ENCODE results near the gene ACADL. TPM values are rescaled to one million over a fixed set of nuclear protein-coding genes. Genes with fewer than 3 reads are reported as not detected.
"Not testable (repeated sequence)": the region's sequence is repeated elsewhere in the genome, so short reads cannot be mapped to it uniquely, and the experiment has no call there.

Gene ACADL
- total RNA-seq, 1 donor from 2014 or later: 0.35 TPM

DNA sequence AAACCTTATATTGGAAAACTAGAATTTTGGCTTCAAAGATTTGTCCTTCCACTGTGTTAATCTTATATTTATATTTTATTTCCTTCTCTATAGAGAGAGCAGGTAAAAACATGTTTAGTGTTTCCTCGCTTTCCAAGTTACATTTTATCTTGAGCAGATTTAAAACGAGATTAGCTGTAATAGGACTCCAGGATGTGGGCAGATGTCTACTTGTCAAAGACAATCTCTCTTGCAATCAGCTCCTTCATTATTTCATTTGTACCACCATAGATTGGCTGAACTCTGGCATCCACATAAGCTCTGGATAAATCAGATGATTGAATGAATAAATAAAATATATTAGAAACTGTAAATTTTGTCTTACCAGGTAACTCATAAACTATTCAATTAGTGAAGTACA lies 36.5 kb downstream of the ACADL start:
- peaks cover 14% of the 10 kb centered on the region for H3K36me3 Mint-ChIP-seq (ENCODE audit: low read depth)
- H3K27ac Mint-ChIP-seq (ENCODE audit: unreplicated experiment): no peak overlapping the region
- no peaks in the 10 kb centered on the region for H3K4me1 Mint-ChIP-seq
- H3K9me3 Mint-ChIP-seq: peaks cover 23% of the 10 kb centered on the region
- DNase-seq (ENCODE audit: low read depth, low spot score): no peak
- no peak overlapping the region for H3K4me3 Mint-ChIP-seq
- TF ChIP-seq CTCF (conservative IDR thresholded peaks at IDR 0.05): no peak
- no peaks in the 10 kb centered on the region for H3K27me3 Mint-ChIP-seq (ENCODE audit: low read depth)

DNA sequence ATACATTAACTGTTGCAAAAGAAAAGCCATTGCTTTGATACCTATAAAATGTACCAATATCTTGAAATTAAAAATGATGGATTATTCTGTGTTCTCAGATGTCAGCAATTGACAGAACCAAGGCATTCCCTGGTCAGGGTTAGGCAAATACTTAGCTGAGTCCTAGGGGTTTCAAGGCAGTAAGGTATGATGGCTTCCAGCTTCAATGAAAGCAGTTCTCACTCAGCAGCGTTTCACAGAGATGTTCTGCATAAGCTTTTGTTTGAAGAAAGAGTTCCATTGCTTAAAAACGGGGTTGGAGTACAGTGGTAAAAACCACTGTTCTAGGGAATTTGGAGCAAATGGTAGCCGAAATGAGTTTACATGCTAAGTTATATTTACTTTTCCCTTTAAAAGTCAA lies 37.1 kb downstream of the ACADL start:
- Mint-ChIP-seq H3K4me3 (no peak overlapping the region), H3K36me3 (ENCODE audit: low read depth) (peaks cover 17% of the 10 kb centered on the region), H3K9me3 (peaks cover 26% of the 10 kb centered on the region), H3K4me1 (no peaks in the 10 kb centered on the region), H3K27me3 (ENCODE audit: low read depth) (no peaks in the 10 kb centered on the region), H3K27ac (ENCODE audit: unreplicated experiment) (no peak overlapping the region)
- no peak for DNase-seq (ENCODE audit: low read depth, low spot score)
- TF ChIP-seq CTCF (conservative IDR thresholded peaks at IDR 0.05): no peak

DNA sequence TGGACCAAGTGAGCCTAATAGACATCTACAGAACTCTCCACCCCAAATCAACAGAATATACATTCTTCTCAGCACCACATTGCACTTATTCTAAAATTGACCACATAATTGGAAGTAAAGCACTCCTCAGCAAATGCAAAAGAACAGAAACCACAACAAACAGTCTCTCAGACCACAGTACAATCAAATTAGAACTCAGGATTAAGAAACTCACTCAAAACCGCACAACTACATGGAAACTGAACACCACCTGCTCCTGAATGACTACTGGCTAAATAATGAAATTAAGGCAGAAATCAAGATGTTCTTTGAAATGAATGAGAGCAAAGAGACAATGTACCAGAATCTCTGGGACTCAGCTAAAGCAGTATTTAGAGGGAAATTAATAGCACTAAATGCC lies 41.3 kb downstream of the ACADL start:
- H3K4me3 Mint-ChIP-seq; H3K27me3 Mint-ChIP-seq (ENCODE audit: low read depth); DNase-seq (ENCODE audit: low read depth, low spot score); H3K27ac Mint-ChIP-seq (ENCODE audit: unreplicated experiment); H3K4me1 Mint-ChIP-seq: not testable (repeated sequence)
- peaks cover 27% of the 10 kb centered on the region for H3K9me3 Mint-ChIP-seq
- H3K36me3 Mint-ChIP-seq (ENCODE audit: low read depth): peaks cover 17% of the 10 kb centered on the region

DNA sequence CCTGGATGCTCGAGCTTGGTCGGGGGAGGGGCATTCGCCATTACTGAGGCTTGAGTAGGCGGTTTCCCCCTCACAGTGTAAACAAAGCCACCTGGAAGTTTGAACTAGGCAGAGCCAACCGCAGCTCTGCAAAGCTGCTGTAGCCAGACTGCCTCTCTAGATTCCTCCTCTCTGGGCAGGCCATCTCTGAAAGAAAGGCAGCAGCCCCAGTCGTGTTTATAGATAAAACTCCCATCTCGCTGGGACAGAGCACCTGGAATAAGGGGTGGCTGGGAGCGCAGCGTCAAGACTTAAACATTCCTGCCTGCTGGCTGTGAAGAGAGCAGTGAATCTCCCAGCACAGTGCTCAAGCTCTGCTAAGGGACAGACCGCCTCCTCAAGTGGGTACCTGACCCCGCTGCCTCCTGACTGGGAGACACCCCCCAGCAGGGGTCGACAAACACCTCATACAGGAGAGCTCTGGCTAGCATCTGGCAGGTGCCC lies 43.6 kb downstream of the ACADL start:
- not testable (repeated sequence) for H3K27me3 Mint-ChIP-seq (ENCODE audit: low read depth); H3K4me3 Mint-ChIP-seq; H3K27ac Mint-ChIP-seq (ENCODE audit: unreplicated experiment); DNase-seq (ENCODE audit: low read depth, low spot score); H3K4me1 Mint-ChIP-seq
- peaks cover 17% of the 10 kb centered on the region for H3K36me3 Mint-ChIP-seq (ENCODE audit: low read depth)
- H3K9me3 Mint-ChIP-seq: peaks cover 27% of the 10 kb centered on the region

GRCh38 chr2:210181033-210181605 lies 44.1 kb downstream of the ACADL start:
- not testable (repeated sequence) for H3K27ac Mint-ChIP-seq (ENCODE audit: unreplicated experiment); DNase-seq (ENCODE audit: low read depth, low spot score); H3K4me1 Mint-ChIP-seq; H3K4me3 Mint-ChIP-seq; H3K27me3 Mint-ChIP-seq (ENCODE audit: low read depth)
- H3K9me3 Mint-ChIP-seq: peaks cover 21% of the 10 kb centered on the region
- H3K36me3 Mint-ChIP-seq (ENCODE audit: low read depth): peaks cover 14% of the 10 kb centered on the region

DNA sequence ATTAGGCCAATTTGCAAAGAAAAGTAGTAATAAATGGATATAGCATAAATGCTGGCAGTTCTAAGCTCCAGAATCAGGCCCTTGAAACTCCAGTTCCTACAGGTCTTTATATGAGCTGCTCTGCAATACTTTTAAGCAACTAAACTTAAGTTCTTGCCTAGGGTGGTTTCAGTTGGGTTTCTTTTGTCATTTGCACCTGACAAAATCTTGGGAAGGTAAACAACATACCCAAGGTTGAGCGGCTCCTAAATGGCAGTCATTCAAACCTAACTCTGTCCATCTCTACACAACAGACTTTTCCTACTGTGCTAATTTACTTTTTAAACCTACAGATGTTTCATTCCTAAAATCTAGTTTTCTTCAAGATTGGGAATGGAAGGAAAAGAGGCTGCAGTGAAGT lies 44.8 kb downstream of the ACADL start:
- H3K36me3 Mint-ChIP-seq (ENCODE audit: low read depth): peaks cover 14% of the 10 kb centered on the region
- H3K4me1 Mint-ChIP-seq: peaks cover 5% of the 10 kb centered on the region
- DNase-seq (ENCODE audit: low read depth, low spot score): no peak
- H3K9me3 Mint-ChIP-seq: peaks cover 16% of the 10 kb centered on the region
- H3K4me3 Mint-ChIP-seq: no peak overlapping the region
- TF ChIP-seq CTCF (conservative IDR thresholded peaks at IDR 0.05): no peak
- H3K27me3 Mint-ChIP-seq (ENCODE audit: low read depth): no peaks in the 10 kb centered on the region
- no peak overlapping the region for H3K27ac Mint-ChIP-seq (ENCODE audit: unreplicated experiment)

DNA sequence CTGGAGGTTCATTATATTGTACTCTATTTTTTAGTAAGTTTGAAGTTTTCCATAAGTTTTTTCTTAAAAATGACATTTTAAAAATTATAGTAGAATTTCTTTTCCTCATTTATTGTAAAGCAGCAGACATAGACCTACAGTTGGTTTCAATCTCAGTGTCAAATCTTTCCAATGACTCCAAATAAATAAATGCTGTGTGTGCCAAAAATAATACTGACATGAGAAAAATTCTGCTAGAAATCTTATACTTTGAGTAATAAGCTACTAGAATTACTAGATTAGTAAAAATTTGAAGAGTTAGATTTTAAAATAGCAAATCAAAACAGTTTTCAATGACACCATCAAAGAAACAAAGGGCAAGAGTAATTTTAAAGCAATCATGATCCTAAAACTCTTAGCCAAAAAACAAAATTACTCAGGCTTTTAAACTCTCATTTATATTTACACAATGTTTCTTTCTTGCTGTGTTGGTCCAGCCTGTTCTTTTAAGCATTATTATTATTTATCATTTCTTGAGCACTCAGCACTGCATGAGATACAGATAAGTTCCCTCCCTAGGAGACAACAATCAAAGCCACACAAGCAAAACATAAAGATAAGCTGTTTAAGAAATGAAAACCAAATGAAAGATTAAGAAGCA lies 45.8 kb downstream of the ACADL start:
- no peaks in the 10 kb centered on the region for H3K27me3 Mint-ChIP-seq (ENCODE audit: low read depth)
- H3K4me3 Mint-ChIP-seq: no peak overlapping the region
- peaks cover 11% of the 10 kb centered on the region for H3K9me3 Mint-ChIP-seq
- TF ChIP-seq CTCF (conservative IDR thresholded peaks at IDR 0.05): no peak
- no peak for DNase-seq (ENCODE audit: low read depth, low spot score)
- peaks cover 5% of the 10 kb centered on the region for H3K4me1 Mint-ChIP-seq
- peaks cover 10% of the 10 kb centered on the region for H3K36me3 Mint-ChIP-seq (ENCODE audit: low read depth)
- H3K27ac Mint-ChIP-seq (ENCODE audit: unreplicated experiment): no peak overlapping the region

Data from neural crest cell (in vitro differentiated cells).